Thyroid gland (tissue), 4 donors: ENCODE results near the gene PNKP. TPM values are rescaled to one million over a fixed set of nuclear protein-coding genes. Genes with fewer than 3 reads are reported as not detected.

Experiments
- DNase-seq, 2 donors: peaks; one replicate each; pipeline ENCODE4 v3.0.0-alpha.2; 2019
- H3K27ac ChIP-seq, 3 donors: fragments of 200-600 bp; sonication (generic); 1 replicate in 2 of 3; 2 replicates in 1 of 3; pipeline ENCODE4 v1.5.1; 2016 to 2019; ENCODE audit warnings: mild to moderate bottlenecking in 1 of 3, moderate library complexity in 1 of 3
- H3K27me3 ChIP-seq: fragments of 200-600 bp; sonication (generic); one replicate; pipeline ENCODE4 v1.5.1; 2019
- H3K36me3 ChIP-seq, 2 donors: fragments of 200-600 bp; sonication (generic); one replicate each; pipeline ENCODE4 v1.5.1; 2016 to 2019
- H3K4me1 ChIP-seq, 2 donors: fragments of 200-600 bp; sonication (generic); one replicate each; pipeline ENCODE4 v1.5.1; 2017 to 2019
- H3K4me3 ChIP-seq, 3 donors: fragments of 200-600 bp; sonication (generic); replicated peaks in 1 of 3; 1 replicate in 2 of 3; 2 replicates in 1 of 3; pipeline ENCODE4 v1.5.1; 2016; ENCODE audit warnings: mild to moderate bottlenecking in 1 of 3
- H3K9me3 ChIP-seq: fragments of 200-600 bp; sonication (generic); one replicate; pipeline ENCODE4 v1.5.1; 2017
- CTCF ChIP-seq, 6 experiments: fragments of 200-600 bp in 3 of 6; fragments of 450-650 bp in 3 of 6; sonication (generic) in 3 of 6; IDR thresholded peaks; one replicate each; pipeline ENCODE4 v1.5.1; 2016 to 2019; ENCODE audit warnings: antibody characterized with exemption in 6 of 6, mild to moderate bottlenecking in 2 of 6, inconsistent platforms in 1 of 6, moderate library complexity in 1 of 6
- POLR2A ChIP-seq, 2 donors: fragments of 450-650 bp; IDR thresholded peaks; one replicate each; pipeline ENCODE4 v1.6.1; 2017; ENCODE audit warnings: antibody characterized with exemption in 2 of 2, mild to moderate bottlenecking in 2 of 2, moderate library complexity in 1 of 2
- WGBS, 2 donors: methylation state at CpG; one replicate each; pipeline ENCODE4 v1.1.5; 2017; 5-methylcytosine and 5-hydroxymethylcytosine counted together
- intact Hi-C: fragments of 100-400 bp; cut with DNase I; formaldehyde crosslinking; loops from one replicate; pipeline ENCODE4 v1.15.1; 2023
- total RNA-seq, 4 donors: library from RNA; depleted of rRNA; stranded (reverse); fragments of >200 nt; gene quantifications; one replicate each; pipeline ENCODE4 v1.2.3, GENCODE V29; 2016

Gene PNKP
- total RNA-seq, 4 donors from 2014 or later, result 54.6 to 124 (median 84.3) TPM

GRCh38 chr19:49910179-49910578 lies 42.8 kb upstream of the PNKP start:
- H3K9me3 ChIP-seq, result no peaks in the 10 kb centered on the region
- no peaks in the 10 kb centered on the region for H3K27me3 ChIP-seq
- 83 to 92% methylated on average over 1 to 5 of the region's 5 CpGs for WGBS, 2 donors
- intact Hi-C loops, result no loop called here
- no peak overlapping the region for H3K4me3 ChIP-seq
- no peak overlapping the region for H3K27ac ChIP-seq
- peaks cover 13 to 15% of the 10 kb centered on the region in 2 donors for H3K36me3 ChIP-seq
- TF ChIP-seq CTCF (IDR thresholded peaks at IDR 0.05) (no peak), POLR2A (IDR thresholded peaks at IDR 0.05) (no peak)
- no peak for DNase-seq
- peaks cover 8 to 23% of the 10 kb centered on the region in 2 donors for H3K4me1 ChIP-seq

GRCh38 chr19:49908480-49909420 lies 41.4 kb upstream of the PNKP start:
- peaks cover 13 to 15% of the 10 kb centered on the region in 2 donors for H3K36me3 ChIP-seq
- no peak overlapping the region for H3K4me3 ChIP-seq
- no peak for TF ChIP-seq CTCF (IDR thresholded peaks at IDR 0.05)
- TF ChIP-seq POLR2A (IDR thresholded peaks at IDR 0.05), result no peak
- intact Hi-C loops, result no loop called here
- no peaks in the 10 kb centered on the region for H3K9me3 ChIP-seq
- H3K4me1 ChIP-seq, result peaks cover 8 to 23% of the 10 kb centered on the region in 2 donors
- H3K27ac ChIP-seq, result no peak overlapping the region
- WGBS, 2 donors, result 95 to 96% methylated on average over 35 to 37 of the region's 37 CpGs
- no peaks in the 10 kb centered on the region for H3K27me3 ChIP-seq
- no peak for DNase-seq

GRCh38 chr19:49907745-49908446 lies 40.5 kb upstream of the PNKP start:
- Histone ChIP-seq H3K27ac (no peak overlapping the region), H3K9me3 (no peaks in the 10 kb centered on the region), H3K4me1 (peaks cover 8 to 23% of the 10 kb centered on the region in 2 donors), H3K36me3 (peaks cover 13 to 15% of the 10 kb centered on the region in 2 donors), H3K4me3 (no peak overlapping the region), H3K27me3 (no peaks in the 10 kb centered on the region)
- intact Hi-C loops, result no loop called here
- no peak for TF ChIP-seq CTCF (IDR thresholded peaks at IDR 0.05)
- TF ChIP-seq POLR2A (IDR thresholded peaks at IDR 0.05), result no peak
- WGBS, 2 donors, result 90 to 94% methylated on average over 21 to 23 of the region's 23 CpGs
- no peak for DNase-seq

GRCh38 chr19:49906879-49907564 lies 39.6 kb upstream of the PNKP start:
- Histone ChIP-seq H3K4me3 (no peak overlapping the region), H3K27me3 (no peaks in the 10 kb centered on the region), H3K36me3 (peaks cover 13 to 15% of the 10 kb centered on the region in 2 donors), H3K27ac (no peak overlapping the region), H3K9me3 (no peaks in the 10 kb centered on the region), H3K4me1 (peaks cover 8 to 15% of the 10 kb centered on the region in 2 donors)
- no peak for DNase-seq
- WGBS, 2 donors, result 90 to 93% methylated on average over 16 of the region's 16 CpGs
- intact Hi-C loops, result no loop called here
- TF ChIP-seq POLR2A (IDR thresholded peaks at IDR 0.05) (no peak), CTCF (IDR thresholded peaks at IDR 0.05) (no peak)
